ENCODE measurements around the gene TRMT10C. TPM values are rescaled to one million over a fixed set of nuclear protein-coding genes. Genes with fewer than 3 reads are reported as not detected.

The TRMT10C gene
- total and polyA plus RNA-seq, 2 experiments from 2014 or later: 61.9 to 145 TPM

Small RNA genes within 50 kb of the gene (small RNA-seq; reads per million reads assigned to genes)
- gene RNU6-1256P (ENCODE audit: low replicate concordance): not detected

Other genes with a start within 250 kb of the TRMT10C start
- not detected in 2 replicates for gene IMPG2, start 241.3 kb upstream of the TRMT10C start, total RNA-seq (2014; rRNA removed; shearing (Covaris generic))
- 0.03 TPM in 1 of 2 replicates, not detected in the other for gene IMPG2, start 241.3 kb upstream of the TRMT10C start, polyA plus RNA-seq (2016; fragmentation: Nextera tagmentation; extraction: Ambion mirVana)
- gene SENP7, start 48.7 kb upstream of the TRMT10C start, total RNA-seq (2014; rRNA removed; shearing (Covaris generic)): 9.0 and 11.0 TPM in 2 replicates
- gene SENP7, start 48.7 kb upstream of the TRMT10C start, polyA plus RNA-seq (2016; fragmentation: Nextera tagmentation; extraction: Ambion mirVana): 4.5 and 5.0 TPM in 2 replicates
- gene PCNP, start 12.3 kb downstream of the TRMT10C start, total RNA-seq (2014; rRNA removed; shearing (Covaris generic)): 134 and 139 TPM in 2 replicates
- gene PCNP, start 12.3 kb downstream of the TRMT10C start, polyA plus RNA-seq (2016; fragmentation: Nextera tagmentation; extraction: Ambion mirVana): 151 and 185 TPM in 2 replicates
- gene ZBTB11, start 115.3 kb downstream of the TRMT10C start, total RNA-seq (2014; rRNA removed; shearing (Covaris generic)): 21.3 and 22.4 TPM in 2 replicates
- 6.5 and 7.7 TPM in 2 replicates for gene ZBTB11, start 115.3 kb downstream of the TRMT10C start, polyA plus RNA-seq (2016; fragmentation: Nextera tagmentation; extraction: Ambion mirVana)
- gene RPL24, start 124.8 kb downstream of the TRMT10C start, total RNA-seq (2014; rRNA removed; shearing (Covaris generic)): 681 and 902 TPM in 2 replicates
- gene RPL24, start 124.8 kb downstream of the TRMT10C start, polyA plus RNA-seq (2016; fragmentation: Nextera tagmentation; extraction: Ambion mirVana): 2,092 and 2,216 TPM in 2 replicates
- gene CEP97, start 162.7 kb downstream of the TRMT10C start, total RNA-seq (2014; rRNA removed; shearing (Covaris generic)): 13.3 and 19.0 TPM in 2 replicates
- 4.8 and 5.0 TPM in 2 replicates for gene CEP97, start 162.7 kb downstream of the TRMT10C start, polyA plus RNA-seq (2016; fragmentation: Nextera tagmentation; extraction: Ambion mirVana)
- gene NXPE3, start 217.3 kb downstream of the TRMT10C start, total RNA-seq (2014; rRNA removed; shearing (Covaris generic)): 20.8 and 26.5 TPM in 2 replicates
- 11.7 and 13.3 TPM in 2 replicates for gene NXPE3, start 217.3 kb downstream of the TRMT10C start, polyA plus RNA-seq (2016; fragmentation: Nextera tagmentation; extraction: Ambion mirVana)